HG03196 (cell line): Measurements from ENCODE around the gene COPS4.

Source experiments
- ATAC-seq: cut with Tn5 transposase; IDR thresholded peaks from one replicate; pipeline ENCODE4 v1.9.1; 2021; ENCODE audit not compliant: unreplicated experiment

The COPS4 gene

DNA sequence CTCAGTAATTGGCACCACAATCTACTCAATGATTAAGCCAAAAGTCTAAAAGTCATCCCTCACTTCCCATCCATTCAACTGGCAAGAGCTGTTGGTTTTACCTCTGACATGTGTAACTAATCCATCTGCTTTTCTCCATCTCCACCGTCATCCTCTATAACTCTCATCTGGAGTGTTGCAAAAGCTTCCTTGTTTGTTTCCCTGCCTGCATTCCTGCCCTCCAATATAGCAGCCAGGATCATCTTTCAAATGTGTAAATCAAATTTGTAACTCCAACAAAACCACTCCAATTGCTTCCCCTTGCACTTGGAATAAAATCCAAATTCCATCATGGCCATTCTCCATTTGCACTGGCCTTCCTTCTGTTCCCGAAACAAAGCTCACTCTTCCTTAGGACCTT, 83.9 kb downstream of the COPS4 start:
- no peak for ATAC-seq

DNA sequence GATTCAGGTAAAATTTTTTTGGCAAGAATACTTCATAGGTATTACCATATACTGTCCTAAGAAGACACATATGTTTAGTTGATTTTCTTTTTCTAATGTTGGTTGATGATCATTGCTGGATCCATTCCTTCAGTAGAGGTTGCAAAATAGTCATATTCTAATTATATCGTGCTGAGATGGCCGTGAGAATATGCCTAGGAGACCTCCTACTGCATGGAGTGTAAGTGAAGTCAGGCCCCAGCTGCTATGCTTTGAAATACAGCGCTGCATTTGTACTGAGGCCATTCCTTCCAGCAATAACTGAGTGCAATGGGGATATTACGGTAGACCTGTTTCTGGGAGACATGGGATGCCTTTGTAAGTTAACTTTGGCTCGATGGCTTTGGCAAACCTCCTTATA, 86.3 kb downstream of the COPS4 start:
- ATAC-seq: no peak

- no peak for ATAC-seq
Observed at GRCh38 chr4:83124111-83124780, 89.3 kb downstream of the COPS4 start.
